NAMALWA (cell line): ENCODE measurements around the gene DNAH1.

Experiments
- DNase-seq: peaks from one replicate; pipeline ENCODE4 v3.0.0-alpha.2; 2015; ENCODE audit warnings: low spot score

DNAH1 gene

GRCh38 chr3:52447512-52448355 is 131.6 kb downstream of the DNAH1 start:
- no peak for DNase-seq
